GM18526 (cell line): Measurements from ENCODE around the gene SYCP2.

Experiments used
- POLR2A ChIP-seq: IDR thresholded peaks from 3 replicates; pipeline ENCODE4 v1.6.1; 2011; ENCODE audit not compliant: insufficient read length; ENCODE audit errors: extremely low read depth

Gene SYCP2

GRCh38 chr20:59933296-59933848 is at the start of gene SYCP2:
SYCP2 (minus strand) TSS chr20:59933637; CDS start chr20:59922413, 11,224 bp downstream.
- TF ChIP-seq POLR2A: no peak

GRCh38 chr20:59983076-59983475 is 49.6 kb upstream of the SYCP2 start:
- no peak for TF ChIP-seq POLR2A

- TF ChIP-seq POLR2A: no peak
Observed at GRCh38 chr20:59977086-59977485, 43.6 kb upstream of the SYCP2 start.

- no peak for TF ChIP-seq POLR2A
Observed at GRCh38 chr20:59976156-59976782, 42.8 kb upstream of the SYCP2 start.

- TF ChIP-seq POLR2A: no peak
Observed at GRCh38 chr20:59972037-59972801, 38.8 kb upstream of the SYCP2 start.

GRCh38 chr20:59971428-59971827 is 38.0 kb upstream of the SYCP2 start:
- TF ChIP-seq POLR2A: no peak

- no peak for TF ChIP-seq POLR2A
Observed at GRCh38 chr20:59966428-59966827, 33.0 kb upstream of the SYCP2 start.

GRCh38 chr20:59962155-59962554 is 28.7 kb upstream of the SYCP2 start:
- TF ChIP-seq POLR2A: no peak

GRCh38 chr20:59961423-59961822 is 28.0 kb upstream of the SYCP2 start:
- TF ChIP-seq POLR2A: no peak

- no peak for TF ChIP-seq POLR2A
Observed at GRCh38 chr20:59958626-59959025, 25.2 kb upstream of the SYCP2 start.

GRCh38 chr20:59958123-59958522 is 24.7 kb upstream of the SYCP2 start, which contains the start of gene CDH26:
CDH26 (plus strand) TSS chr20:59958423; CDS start chr20:59958727, 304 bp downstream.
- no peak for TF ChIP-seq POLR2A

GRCh38 chr20:59955131-59955796 is 21.8 kb upstream of the SYCP2 start:
- no peak for TF ChIP-seq POLR2A

GRCh38 chr20:59954718-59955117 is 21.3 kb upstream of the SYCP2 start:
- TF ChIP-seq POLR2A: no peak

GRCh38 chr20:59949911-59950310 is 16.5 kb upstream of the SYCP2 start:
- no peak for TF ChIP-seq POLR2A

- TF ChIP-seq POLR2A: no peak
Observed at GRCh38 chr20:59948828-59949720, 15.6 kb upstream of the SYCP2 start.
